IMR-90 (cell line): Measurements from ENCODE around the gene OR51E2. TPM values are rescaled to one million over a fixed set of nuclear protein-coding genes. Genes with fewer than 3 reads are reported as not detected.

Experiments used
- ATAC-seq: fragments of 200-7000 bp; cut with Tn5 transposase; 2 replicates; pipeline ENCODE4 v1.9.1; 2020; ENCODE audit warnings: low read depth, mild to moderate bottlenecking, moderate library complexity
- BruUV-seq: library from RNA; stranded (reverse); fragments of 400-500 nt; replicated peaks from 2 replicates; lab custom pipeline; 2021; lab: Mats Ljungman, UMichigan
- CTCF ChIA-PET: fragments of 300-600 bp; formaldehyde crosslinking; extraction: SDS; loops from one replicate; lab custom pipeline; 2021; ENCODE audit warnings: antibody characterized with exemption; lab: Yijun Ruan, JAX
- POLR2A ChIA-PET: fragments of 300-600 bp; sonication (Branson Sonifier 250); formaldehyde crosslinking; loops from one replicate; lab custom pipeline; 2022; ENCODE audit warnings: antibody characterized with exemption; ENCODE audit not compliant: unreplicated experiment; lab: Charles Lee
- DNase-seq: peaks from one replicate; pipeline ENCODE4 v3.0.0; 2013
- H2AFZ ChIP-seq: replicated peaks from 2 replicates; pipeline ENCODE3; 2013; ENCODE audit warnings: low read length, mild to moderate bottlenecking; ENCODE audit not compliant: poor library complexity
- H2AK5ac ChIP-seq: 2 replicates; pipeline ENCODE4 v1.6.1; 2013; ENCODE audit warnings: low read depth, low read length, inconsistent platforms
- H2AK9ac ChIP-seq: replicated peaks from 2 replicates; pipeline ENCODE3; 2013; ENCODE audit warnings: mild to moderate bottlenecking, low read depth, low read length, moderate library complexity; ENCODE audit not compliant: poor library complexity
- H2BK120ac ChIP-seq: 2 replicates; pipeline ENCODE4 v1.6.1; 2013; ENCODE audit warnings: low read depth, low read length, inconsistent platforms
- H2BK15ac ChIP-seq: 3 replicates; pipeline ENCODE4 v1.6.1; 2013; ENCODE audit warnings: low read depth, low read length, inconsistent platforms
- H2BK20ac ChIP-seq: 2 replicates; pipeline ENCODE4 v1.6.1; 2013; ENCODE audit warnings: low read depth, mild to moderate bottlenecking, inconsistent platforms, low read length, moderate library complexity
- H2BK5ac ChIP-seq: 2 replicates; pipeline ENCODE4 v1.6.1; 2013; ENCODE audit warnings: mild to moderate bottlenecking, low read depth, low read length, inconsistent platforms; ENCODE audit not compliant: poor library complexity, severe bottlenecking
- H3K14ac ChIP-seq: replicated peaks from 2 replicates; pipeline ENCODE4 v1.6.1; 2013; ENCODE audit warnings: low read depth, low read length, inconsistent platforms
- H3K18ac ChIP-seq: 2 replicates; pipeline ENCODE4 v1.6.1; 2013; ENCODE audit warnings: low read depth, low read length, control low read depth
- H3K23ac ChIP-seq: 2 replicates; pipeline ENCODE4 v1.6.1; 2013; ENCODE audit warnings: low read depth, low read length, inconsistent platforms
- H3K27ac ChIP-seq: 2 replicates; pipeline ENCODE4 v1.5.1; 2013; ENCODE audit warnings: mild to moderate bottlenecking, control low read depth, low read length; ENCODE audit not compliant: insufficient read depth
- H3K27me3 ChIP-seq: 2 replicates; pipeline ENCODE4 v1.6.1; 2013; ENCODE audit warnings: low read length; ENCODE audit not compliant: control insufficient read depth, insufficient read depth
- H3K36me3 ChIP-seq: 2 replicates; pipeline ENCODE4 v1.6.1; 2013; ENCODE audit warnings: low read length, mixed read lengths; ENCODE audit not compliant: control insufficient read depth, insufficient read depth
- H3K4ac ChIP-seq: 2 replicates; pipeline ENCODE4 v1.6.1; 2013; ENCODE audit warnings: low read depth, low read length, inconsistent platforms
- H3K4me1 ChIP-seq: 2 replicates; pipeline ENCODE4 v1.6.1; 2013; ENCODE audit warnings: low read length, mixed read lengths; ENCODE audit not compliant: control insufficient read depth, insufficient read depth
- H3K4me2 ChIP-seq: 2 replicates; pipeline ENCODE4 v1.6.1; 2013; ENCODE audit warnings: low read depth, mild to moderate bottlenecking, control low read depth, low read length, moderate library complexity
- H3K4me3 ChIP-seq: 2 replicates; pipeline ENCODE4 v1.5.1; 2013; ENCODE audit warnings: low read depth, mild to moderate bottlenecking, control low read depth, low read length, moderate library complexity; ENCODE audit not compliant: insufficient read depth
- H3K56ac ChIP-seq: 2 replicates; pipeline ENCODE4 v1.6.1; 2013; ENCODE audit warnings: low read length, inconsistent platforms; ENCODE audit not compliant: insufficient read depth; ENCODE audit errors: extremely low read depth
- H3K79me1 ChIP-seq, 2 experiments: 2 replicates each; pipeline ENCODE4 v1.6.1; 2013; ENCODE audit warnings: low read length in 2 of 2, inconsistent platforms in 1 of 2, low read depth in 1 of 2
- H3K9ac ChIP-seq: 2 replicates; pipeline ENCODE4 v1.6.1; 2013; ENCODE audit warnings: low read depth, low read length, control low read depth
- H3K9me1 ChIP-seq: 2 replicates; pipeline ENCODE4 v1.6.1; 2013; ENCODE audit warnings: low read length, inconsistent platforms; ENCODE audit not compliant: insufficient read depth
- H3K9me3 ChIP-seq: 2 replicates; pipeline ENCODE4 v1.6.1; 2013; ENCODE audit warnings: low read length; ENCODE audit not compliant: control insufficient read depth, insufficient read depth
- H4K20me1 ChIP-seq: 2 replicates; pipeline ENCODE4 v1.6.1; 2013; ENCODE audit warnings: low read length, inconsistent platforms; ENCODE audit not compliant: insufficient read depth
- H4K5ac ChIP-seq: 2 replicates; pipeline ENCODE4 v1.6.1; 2013; ENCODE audit warnings: mild to moderate bottlenecking, low read depth, low read length, control low read depth
- H4K8ac ChIP-seq, 2 experiments: 2 replicates each; pipeline ENCODE4 v1.6.1; 2013; ENCODE audit warnings: low read depth in 2 of 2, low read length in 2 of 2, control low read depth in 1 of 2, inconsistent platforms in 1 of 2
- H4K91ac ChIP-seq: 2 replicates; pipeline ENCODE4 v1.6.1; 2013; ENCODE audit warnings: low read depth, low read length, inconsistent platforms; ENCODE audit not compliant: insufficient read depth
- BHLHE40 ChIP-seq: fragments of 150-350 bp; IDR thresholded peaks from 2 replicates; pipeline ENCODE4 v1.6.1; 2016; ENCODE audit warnings: mild to moderate bottlenecking, low read depth, low read length
- CEBPB ChIP-seq: IDR thresholded peaks from 2 replicates; pipeline ENCODE4 v1.6.1; 2012; ENCODE audit warnings: low read depth, low read length, improper control_type of control experiment
- CHD1 ChIP-seq: IDR thresholded peaks from 2 replicates; pipeline ENCODE4 v1.6.1; 2012; ENCODE audit warnings: low read depth, low read length, improper control_type of control experiment
- CTCF ChIP-seq: conservative IDR thresholded peaks from 2 replicates; pipeline ENCODE4 v1.5.1; 2012; ENCODE audit warnings: mild to moderate bottlenecking, low read depth, low read length, improper control_type of control experiment
- ELK1 ChIP-seq: fragments of 150-350 bp; IDR thresholded peaks from 2 replicates; pipeline ENCODE4 v1.6.1; 2016; ENCODE audit warnings: low read depth, mild to moderate bottlenecking, low read length, moderate library complexity, borderline replicate concordance
- FOS ChIP-seq: fragments of 150-350 bp; IDR thresholded peaks from 2 replicates; pipeline ENCODE4 v1.6.1; 2016; ENCODE audit warnings: low read depth, low read length
- MAFK ChIP-seq: IDR thresholded peaks from 2 replicates; pipeline ENCODE4 v1.6.1; 2012; ENCODE audit warnings: low read depth, low read length, improper control_type of control experiment
- MAZ ChIP-seq: IDR thresholded peaks from 2 replicates; pipeline ENCODE4 v1.6.1; 2012; ENCODE audit warnings: low read depth, mild to moderate bottlenecking, low read length, improper control_type of control experiment, moderate library complexity, borderline replicate concordance
- MXI1 ChIP-seq: IDR thresholded peaks from 2 replicates; pipeline ENCODE4 v1.6.1; 2012; ENCODE audit warnings: low read depth, mild to moderate bottlenecking, low read length, moderate library complexity, borderline replicate concordance
- NFE2L2 ChIP-seq: fragments of 150-350 bp; IDR thresholded peaks from 2 replicates; pipeline ENCODE4 v1.6.1; 2016; ENCODE audit warnings: low read depth, mild to moderate bottlenecking, low read length
- POLR2A ChIP-seq: IDR thresholded peaks from 2 replicates; pipeline ENCODE4 v1.6.1; 2012; ENCODE audit warnings: mild to moderate bottlenecking, low read depth, low read length
- RAD21 ChIP-seq: IDR thresholded peaks from 2 replicates; pipeline ENCODE4 v1.6.1; 2012; ENCODE audit warnings: low read length, improper control_type of control experiment
- RCOR1 ChIP-seq: IDR thresholded peaks from 2 replicates; pipeline ENCODE4 v1.6.1; 2012; ENCODE audit warnings: mild to moderate bottlenecking, low read length, improper control_type of control experiment; ENCODE audit not compliant: insufficient replicate concordance
- RFX5 ChIP-seq: IDR thresholded peaks from 2 replicates; pipeline ENCODE4 v1.8.0; 2012; ENCODE audit warnings: low read depth, mild to moderate bottlenecking, low read length, moderate library complexity
- SMC3 ChIP-seq: fragments of 150-350 bp; IDR thresholded peaks from 2 replicates; pipeline ENCODE4 v1.6.1; 2016; ENCODE audit warnings: low read depth, mild to moderate bottlenecking, antibody characterized with exemption, low read length, moderate library complexity
- USF2 ChIP-seq: fragments of 150-350 bp; IDR thresholded peaks from 2 replicates; pipeline ENCODE4 v1.6.1; 2017; ENCODE audit warnings: mild to moderate bottlenecking, antibody characterized with exemption, low read length, low read depth
- WGBS, 2 experiments: methylation state at CpG; one replicate each; pipeline versions ENCODE4 v1.1.5 to v1.1.7; 2013; ENCODE audit warnings: missing lambda C conversion rate in 2 of 2; ENCODE audit not compliant: insufficient read length in 1 of 2; ENCODE audit errors: extremely low coverage in 2 of 2; 5-methylcytosine and 5-hydroxymethylcytosine counted together
- dilution Hi-C: fragments of 300-500 bp; cut with HindIII; formaldehyde crosslinking; loops from one replicate; pipeline ENCODE4 v1.14.3; 2018; ENCODE audit warnings: low sequenced_read_pairs; ENCODE audit not compliant: unreplicated experiment
- in situ Hi-C: fragments of 300-500 bp; cut with MboI; formaldehyde crosslinking; loops from 3 replicates; pipeline ENCODE4 v1.14.3; 2019; ENCODE audit warnings: low sequenced_read_pairs, inconsistent platforms, mixed read lengths
- intact Hi-C: fragments of 100-400 bp; cut with micrococcal nuclease; formaldehyde crosslinking; loops from 2 replicates; pipeline ENCODE4 v1.10.0; 2022
- polyA plus RNA-seq, 3 experiments: library from polyadenylated mRNA; depleted of rRNA; stranded (reverse); fragments of >200 nt; gene quantifications; 2 replicates each; pipeline ENCODE4 v1.2.3, GENCODE V29; 2012; ENCODE audit warnings: low replicate concordance in 1 of 3
- total RNA-seq: library from RNA; depleted of rRNA; stranded (reverse); fragments of >200 nt; gene quantifications from 2 replicates; pipeline ENCODE4 v1.2.3, GENCODE V29; 2012

OR51E2 gene
- total and polyA plus RNA-seq, 2 of the 4 experiments (the other 2 are of a cell fraction) = 0.72 to 1.3 TPM

GRCh38 chr11:4680341-4680740 lies 17.3 kb downstream of the OR51E2 start:
- no peak overlapping the region for H4K91ac ChIP-seq
- H3K9me3 ChIP-seq = no peaks in the 10 kb centered on the region
- BruUV-seq = no TSS peak
- no peak overlapping the region for H3K23ac ChIP-seq
- no peak for DNase-seq
- H3K9ac ChIP-seq = no peak overlapping the region
- H2BK120ac ChIP-seq = no peak overlapping the region
- dilution Hi-C loops = no loop called here
- no peak overlapping the region for H3K4me3 ChIP-seq
- H3K27me3 ChIP-seq = no peaks in the 10 kb centered on the region
- WGBS, 2 experiments = no CpG with 5 or more reads among the region's 3 CpGs
- in situ Hi-C loops = no loop called here
- H4K8ac ChIP-seq = no peak overlapping the region
- no peak overlapping the region for H2AK5ac ChIP-seq
- no peaks in the 10 kb centered on the region for H3K36me3 ChIP-seq
- ChIA-PET CTCF (interaction anchor here (0.8 kb wide), 1 partner anchor 10 kb away, joined by 3 read pairs; no protein-coding TSS in a partner anchor), POLR2A (no interaction called here)
- ATAC-seq = no peak
- no peak overlapping the region for H2BK20ac ChIP-seq
- no peak overlapping the region for H2AFZ ChIP-seq
- H3K4ac ChIP-seq = no peak overlapping the region
- H3K9me1 ChIP-seq = peaks cover 7% of the 10 kb centered on the region; the same call in 1 of the 2 replicates
- TF ChIP-seq CEBPB (no peak), BHLHE40 (no peak), SMC3 (no peak), RCOR1 (no peak), MAFK (no peak), NFE2L2 (no peak), RAD21 (no peak), CTCF (no peak), CHD1 (no peak), POLR2A (no peak), MXI1 (no peak), USF2 (no peak), RFX5 (no peak), FOS (no peak), ELK1 (no peak), MAZ (no peak)
- H3K27ac ChIP-seq = no peak overlapping the region
- no peak overlapping the region for H3K4me2 ChIP-seq
- no peak overlapping the region for H3K14ac ChIP-seq
- no peak overlapping the region for H4K5ac ChIP-seq
- no peak overlapping the region for H2AK9ac ChIP-seq
- H2BK5ac ChIP-seq = no peak overlapping the region
- H3K4me1 ChIP-seq = peaks cover 9% of the 10 kb centered on the region
- no peak overlapping the region for H2BK15ac ChIP-seq
- intact Hi-C loops = no loop called here
- H4K20me1 ChIP-seq = no peaks in the 10 kb centered on the region
- H3K56ac ChIP-seq = no peak overlapping the region
- H3K79me1 ChIP-seq = no peaks in the 10 kb centered on the region
- no peak overlapping the region for H3K18ac ChIP-seq
